K562 (cell line): ENCODE results near the gene CAPZB. TPM values are rescaled to one million over a fixed set of nuclear protein-coding genes. Genes with fewer than 3 reads are reported as not detected.
A peak's percentile ranks its signal among the peaks of the same experiment; 100 is the strongest.

ENCODE experiments used
- ARID1B ChIP-seq: fragments of 450-650 bp; IDR thresholded peaks from 2 replicates; pipeline ENCODE4 v1.6.1; 2016; ENCODE audit warnings: antibody characterized with exemption, mild to moderate bottlenecking, inconsistent platforms
- CBFB ChIP-seq: sonication (generic); formaldehyde crosslinking; IDR thresholded peaks from 2 replicates; pipeline ENCODE4 v1.4.0; 2020; ENCODE audit warnings: mild to moderate bottlenecking, missing genetic modification reagents
- HNRNPLL ChIP-seq: fragments of 200-400 bp; formaldehyde crosslinking; IDR thresholded peaks from 2 replicates; pipeline ENCODE4 v1.6.1; 2017; ENCODE audit warnings: low read length, low read depth, mild to moderate bottlenecking; ENCODE audit not compliant: poor library complexity, severe bottlenecking
- NR3C1 ChIP-seq: sonication (generic); formaldehyde crosslinking; IDR thresholded peaks from 2 replicates; pipeline ENCODE4 v1.8.1; 2022; ENCODE audit warnings: missing genetic modification reagents
- RAD51 ChIP-seq: fragments of 450-650 bp; IDR thresholded peaks from 2 replicates; pipeline ENCODE4 v1.7.1; 2016; ENCODE audit warnings: low read depth, mild to moderate bottlenecking, borderline replicate concordance
- SIN3B ChIP-seq: fragments of 450-650 bp; IDR thresholded peaks from 2 replicates; pipeline ENCODE4 v1.6.1; 2017; ENCODE audit warnings: low read depth, mild to moderate bottlenecking, moderate library complexity
- SMARCE1 ChIP-seq: fragments of 450-650 bp; IDR thresholded peaks from 2 replicates; pipeline ENCODE4 v1.7.1; 2016; ENCODE audit warnings: mild to moderate bottlenecking
- TAF1 ChIP-seq: IDR thresholded peaks from 2 replicates; pipeline ENCODE4 v1.6.1; 2011; ENCODE audit warnings: mild to moderate bottlenecking, low read length, moderate library complexity; ENCODE audit not compliant: insufficient read depth, control insufficient read depth, severe bottlenecking; ENCODE audit errors: extremely low read depth
- ZNF316 ChIP-seq: fragments of 450-650 bp; IDR thresholded peaks from 2 replicates; pipeline ENCODE4 v1.6.1; 2016
- polyA plus RNA-seq, 8 experiments: library from polyadenylated mRNA; depleted of rRNA in 4 of 8; stranded (reverse) in 5 of 8; unstranded in 3 of 8; fragments of >200 nt; fragmentation: Nextera tagmentation in 2 of 8; fragmentation: Illumina TruSeq in 1 of 8; extraction: Ambion mirVana in 2 of 8; extraction: Trizol in 1 of 8; gene quantifications; 2 replicates each; pipeline versions ENCODE4 v1.2.1 to v1.2.3, GENCODE V29; 2011 to 2014; ENCODE audit warnings: inconsistent platforms in 1 of 8, missing spikeins in 1 of 8
- total RNA-seq, 7 experiments: library from RNA; depleted of rRNA in 6 of 7; stranded (reverse); fragments of >200 nt in 6 of 7; fragmentation: Illumina TruSeq in 2 of 7; extraction: Trizol in 2 of 7; gene quantifications; 2 replicates each; pipeline versions ENCODE4 v1.2.1 to v1.2.3, GENCODE V29; 2011 to 2021; ENCODE audit warnings: low replicate concordance in 1 of 7
- TF ChIP-seq, protein P1 (sequence below): sonication (generic); formaldehyde crosslinking; IDR thresholded peaks from 2 replicates; pipeline ENCODE4 v1.8.1; 2023; ENCODE audit warnings: mild to moderate bottlenecking, missing genetic modification reagents
- TF ChIP-seq, protein P2 (sequence below): fragments of 450-650 bp; IDR thresholded peaks from 2 replicates; pipeline ENCODE4 v1.6.1; 2017; ENCODE audit warnings: mild to moderate bottlenecking, moderate library complexity
- TF ChIP-seq, protein P3 (sequence below): fragments of 450-650 bp; IDR thresholded peaks from 2 replicates; pipeline ENCODE4 v1.6.1; 2014; ENCODE audit warnings: low read depth, mild to moderate bottlenecking, moderate library complexity, borderline replicate concordance
- TF ChIP-seq, protein P4 (sequence below): fragments of 250-450 bp; sonication (Bioruptor Pico); IDR thresholded peaks from 2 replicates; pipeline ENCODE4 v1.9.0; 2021; ENCODE audit warnings: mild to moderate bottlenecking, inconsistent platforms
- TF ChIP-seq, protein P5 (sequence below): fragments of 200-800 bp; sonication (Bioruptor generic); IDR thresholded peaks from 2 replicates; pipeline ENCODE4 v1.6.1; 2017; ENCODE audit warnings: missing genetic modification characterization, missing compliant biosample characterization

Gene CAPZB
- total and polyA plus RNA-seq, 9 of the 15 experiments (the other 6 are each of a cell fraction or from before 2014, with no cell fraction given), result 57.6 to 297 (median 125) TPM

DNA sequence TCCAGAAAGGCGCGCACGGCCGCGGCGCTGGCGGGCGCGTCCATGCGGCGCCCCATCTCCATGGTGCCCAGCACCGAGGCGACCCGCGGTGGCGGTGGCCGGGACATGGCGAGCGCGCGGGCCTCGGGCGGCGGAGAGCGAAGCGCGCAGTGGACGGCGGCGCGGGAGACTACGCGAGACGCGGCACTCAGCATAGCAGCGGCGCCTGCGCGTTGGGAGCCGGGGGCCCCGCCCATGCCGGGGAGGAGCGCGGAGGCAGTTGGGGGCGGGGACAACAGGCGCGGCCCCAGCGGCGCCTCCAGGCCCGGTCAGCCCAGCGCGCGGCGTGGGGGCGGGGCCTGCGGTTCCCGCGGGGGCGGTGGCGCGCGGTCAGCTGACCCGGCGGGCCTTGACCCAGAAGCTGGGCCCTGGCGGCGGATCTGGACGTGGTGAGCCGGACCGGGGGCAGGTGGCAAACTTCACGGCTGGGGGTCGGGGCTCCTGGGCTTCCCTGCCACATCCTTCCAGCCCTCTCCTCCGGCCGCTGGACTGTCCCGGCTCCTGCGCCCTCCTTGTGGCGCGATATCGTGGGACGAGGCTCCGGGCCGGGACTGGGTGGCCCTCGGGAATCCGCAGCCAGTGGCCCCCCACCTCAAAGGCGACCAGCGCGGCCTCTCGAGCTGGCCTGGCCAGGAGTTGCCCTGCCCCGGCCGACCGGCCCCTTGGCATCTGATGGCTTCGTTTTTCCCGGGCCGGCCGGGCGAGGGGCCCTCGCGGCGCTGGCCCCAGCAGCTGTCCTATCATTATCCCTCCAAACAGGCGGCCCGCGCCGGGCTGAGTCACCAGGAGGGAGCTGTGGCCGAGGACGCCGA is 173.2 kb downstream of the CAPZB start, which contains the start of the genes AKR7A2 and SLC66A1 (continued):
- TF ChIP-seq HNRNPLL, result peak; percentile 68
- peak; percentile 92 for TF ChIP-seq TAF1
- peak; percentile 71 for TF ChIP-seq RAD51
- TF ChIP-seq SMARCE1, result peak; percentile 79
- TF ChIP-seq, protein P1, sequence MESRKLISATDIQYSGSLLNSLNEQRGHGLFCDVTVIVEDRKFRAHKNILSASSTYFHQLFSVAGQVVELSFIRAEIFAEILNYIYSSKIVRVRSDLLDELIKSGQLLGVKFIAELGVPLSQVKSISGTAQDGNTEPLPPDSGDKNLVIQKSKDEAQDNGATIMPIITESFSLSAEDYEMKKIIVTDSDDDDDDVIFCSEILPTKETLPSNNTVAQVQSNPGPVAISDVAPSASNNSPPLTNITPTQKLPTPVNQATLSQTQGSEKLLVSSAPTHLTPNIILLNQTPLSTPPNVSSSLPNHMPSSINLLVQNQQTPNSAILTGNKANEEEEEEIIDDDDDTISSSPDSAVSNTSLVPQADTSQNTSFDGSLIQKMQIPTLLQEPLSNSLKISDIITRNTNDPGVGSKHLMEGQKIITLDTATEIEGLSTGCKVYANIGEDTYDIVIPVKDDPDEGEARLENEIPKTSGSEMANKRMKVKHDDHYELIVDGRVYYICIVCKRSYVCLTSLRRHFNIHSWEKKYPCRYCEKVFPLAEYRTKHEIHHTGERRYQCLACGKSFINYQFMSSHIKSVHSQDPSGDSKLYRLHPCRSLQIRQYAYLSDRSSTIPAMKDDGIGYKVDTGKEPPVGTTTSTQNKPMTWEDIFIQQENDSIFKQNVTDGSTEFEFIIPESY (CRISPR knock-in tag), result peak; percentile 41; the same call in 1 of the 2 replicates
- TF ChIP-seq, protein P2, sequence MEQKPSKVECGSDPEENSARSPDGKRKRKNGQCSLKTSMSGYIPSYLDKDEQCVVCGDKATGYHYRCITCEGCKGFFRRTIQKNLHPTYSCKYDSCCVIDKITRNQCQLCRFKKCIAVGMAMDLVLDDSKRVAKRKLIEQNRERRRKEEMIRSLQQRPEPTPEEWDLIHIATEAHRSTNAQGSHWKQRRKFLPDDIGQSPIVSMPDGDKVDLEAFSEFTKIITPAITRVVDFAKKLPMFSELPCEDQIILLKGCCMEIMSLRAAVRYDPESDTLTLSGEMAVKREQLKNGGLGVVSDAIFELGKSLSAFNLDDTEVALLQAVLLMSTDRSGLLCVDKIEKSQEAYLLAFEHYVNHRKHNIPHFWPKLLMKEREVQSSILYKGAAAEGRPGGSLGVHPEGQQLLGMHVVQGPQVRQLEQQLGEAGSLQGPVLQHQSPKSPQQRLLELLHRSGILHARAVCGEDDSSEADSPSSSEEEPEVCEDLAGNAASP, result no peak
- TF ChIP-seq NR3C1, result peak; percentile 76; the same call in 1 of the 2 replicates
- TF ChIP-seq ARID1B, result peak; percentile 88
- TF ChIP-seq, protein P3, sequence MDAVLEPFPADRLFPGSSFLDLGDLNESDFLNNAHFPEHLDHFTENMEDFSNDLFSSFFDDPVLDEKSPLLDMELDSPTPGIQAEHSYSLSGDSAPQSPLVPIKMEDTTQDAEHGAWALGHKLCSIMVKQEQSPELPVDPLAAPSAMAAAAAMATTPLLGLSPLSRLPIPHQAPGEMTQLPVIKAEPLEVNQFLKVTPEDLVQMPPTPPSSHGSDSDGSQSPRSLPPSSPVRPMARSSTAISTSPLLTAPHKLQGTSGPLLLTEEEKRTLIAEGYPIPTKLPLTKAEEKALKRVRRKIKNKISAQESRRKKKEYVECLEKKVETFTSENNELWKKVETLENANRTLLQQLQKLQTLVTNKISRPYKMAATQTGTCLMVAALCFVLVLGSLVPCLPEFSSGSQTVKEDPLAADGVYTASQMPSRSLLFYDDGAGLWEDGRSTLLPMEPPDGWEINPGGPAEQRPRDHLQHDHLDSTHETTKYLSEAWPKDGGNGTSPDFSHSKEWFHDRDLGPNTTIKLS, result peak; percentile 66
- TF ChIP-seq, protein P4, sequence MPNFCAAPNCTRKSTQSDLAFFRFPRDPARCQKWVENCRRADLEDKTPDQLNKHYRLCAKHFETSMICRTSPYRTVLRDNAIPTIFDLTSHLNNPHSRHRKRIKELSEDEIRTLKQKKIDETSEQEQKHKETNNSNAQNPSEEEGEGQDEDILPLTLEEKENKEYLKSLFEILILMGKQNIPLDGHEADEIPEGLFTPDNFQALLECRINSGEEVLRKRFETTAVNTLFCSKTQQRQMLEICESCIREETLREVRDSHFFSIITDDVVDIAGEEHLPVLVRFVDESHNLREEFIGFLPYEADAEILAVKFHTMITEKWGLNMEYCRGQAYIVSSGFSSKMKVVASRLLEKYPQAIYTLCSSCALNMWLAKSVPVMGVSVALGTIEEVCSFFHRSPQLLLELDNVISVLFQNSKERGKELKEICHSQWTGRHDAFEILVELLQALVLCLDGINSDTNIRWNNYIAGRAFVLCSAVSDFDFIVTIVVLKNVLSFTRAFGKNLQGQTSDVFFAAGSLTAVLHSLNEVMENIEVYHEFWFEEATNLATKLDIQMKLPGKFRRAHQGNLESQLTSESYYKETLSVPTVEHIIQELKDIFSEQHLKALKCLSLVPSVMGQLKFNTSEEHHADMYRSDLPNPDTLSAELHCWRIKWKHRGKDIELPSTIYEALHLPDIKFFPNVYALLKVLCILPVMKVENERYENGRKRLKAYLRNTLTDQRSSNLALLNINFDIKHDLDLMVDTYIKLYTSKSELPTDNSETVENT (CRISPR knock-in tag), result peak; percentile 69; the same call in 1 of the 2 replicates
- TF ChIP-seq SIN3B, result peak; percentile 80
- TF ChIP-seq, protein P5, sequence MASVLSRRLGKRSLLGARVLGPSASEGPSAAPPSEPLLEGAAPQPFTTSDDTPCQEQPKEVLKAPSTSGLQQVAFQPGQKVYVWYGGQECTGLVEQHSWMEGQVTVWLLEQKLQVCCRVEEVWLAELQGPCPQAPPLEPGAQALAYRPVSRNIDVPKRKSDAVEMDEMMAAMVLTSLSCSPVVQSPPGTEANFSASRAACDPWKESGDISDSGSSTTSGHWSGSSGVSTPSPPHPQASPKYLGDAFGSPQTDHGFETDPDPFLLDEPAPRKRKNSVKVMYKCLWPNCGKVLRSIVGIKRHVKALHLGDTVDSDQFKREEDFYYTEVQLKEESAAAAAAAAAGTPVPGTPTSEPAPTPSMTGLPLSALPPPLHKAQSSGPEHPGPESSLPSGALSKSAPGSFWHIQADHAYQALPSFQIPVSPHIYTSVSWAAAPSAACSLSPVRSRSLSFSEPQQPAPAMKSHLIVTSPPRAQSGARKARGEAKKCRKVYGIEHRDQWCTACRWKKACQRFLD (CRISPR knock-in tag), result peak; percentile 39; the same call in 1 of the 2 replicates
- 0 out of 2 replicates have a peak, but pooled peaks have one; percentile 44 for TF ChIP-seq CBFB (CRISPR knock-in tag)
- TF ChIP-seq ZNF316, result peak; percentile 38
